OCI-LY7 (cell line): ENCODE data around the gene LTB4R.

Experiments
- EZH2phosphoT487 ChIP-seq: fragments of 200-600 bp; sonication (generic); IDR thresholded peaks from 2 replicates; pipeline ENCODE4 v1.6.1; 2018; ENCODE audit warnings: low read depth, borderline replicate concordance, mild to moderate bottlenecking, mixed run types, antibody characterized with exemption, low read length, moderate library complexity, mixed read lengths
- TF ChIP-seq, protein P1 (sequence below): fragments of 200-600 bp; sonication (generic); conservative IDR thresholded peaks from 2 replicates; pipeline ENCODE4 v1.5.1; 2014; ENCODE audit warnings: mild to moderate bottlenecking, antibody characterized with exemption, low read length, moderate library complexity, mixed read lengths

DNA sequence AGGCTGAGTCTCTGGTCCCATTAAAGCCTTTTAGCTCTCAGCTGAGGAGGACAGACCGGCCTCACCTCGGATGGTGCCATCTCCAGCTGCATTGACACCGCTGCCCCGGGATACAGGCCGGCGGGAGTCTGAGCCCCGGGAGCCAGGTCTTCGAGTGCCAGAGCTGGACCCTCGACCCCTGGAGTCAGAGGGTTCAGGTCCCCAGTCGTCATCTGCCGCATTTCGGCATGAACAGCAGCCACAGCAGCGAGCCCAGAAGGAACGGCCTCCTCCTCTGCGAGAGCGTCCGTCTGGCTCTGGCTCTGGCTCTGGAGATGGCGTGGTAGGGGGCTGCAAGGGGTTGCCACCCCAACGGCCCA, 49.4 kb upstream of the LTB4R start:
- TF ChIP-seq, protein P1, sequence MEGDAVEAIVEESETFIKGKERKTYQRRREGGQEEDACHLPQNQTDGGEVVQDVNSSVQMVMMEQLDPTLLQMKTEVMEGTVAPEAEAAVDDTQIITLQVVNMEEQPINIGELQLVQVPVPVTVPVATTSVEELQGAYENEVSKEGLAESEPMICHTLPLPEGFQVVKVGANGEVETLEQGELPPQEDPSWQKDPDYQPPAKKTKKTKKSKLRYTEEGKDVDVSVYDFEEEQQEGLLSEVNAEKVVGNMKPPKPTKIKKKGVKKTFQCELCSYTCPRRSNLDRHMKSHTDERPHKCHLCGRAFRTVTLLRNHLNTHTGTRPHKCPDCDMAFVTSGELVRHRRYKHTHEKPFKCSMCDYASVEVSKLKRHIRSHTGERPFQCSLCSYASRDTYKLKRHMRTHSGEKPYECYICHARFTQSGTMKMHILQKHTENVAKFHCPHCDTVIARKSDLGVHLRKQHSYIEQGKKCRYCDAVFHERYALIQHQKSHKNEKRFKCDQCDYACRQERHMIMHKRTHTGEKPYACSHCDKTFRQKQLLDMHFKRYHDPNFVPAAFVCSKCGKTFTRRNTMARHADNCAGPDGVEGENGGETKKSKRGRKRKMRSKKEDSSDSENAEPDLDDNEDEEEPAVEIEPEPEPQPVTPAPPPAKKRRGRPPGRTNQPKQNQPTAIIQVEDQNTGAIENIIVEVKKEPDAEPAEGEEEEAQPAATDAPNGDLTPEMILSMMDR, result no peak
- TF ChIP-seq EZH2phosphoT487, result no peak
